Measurements from ENCODE around the gene SP110.

DNA sequence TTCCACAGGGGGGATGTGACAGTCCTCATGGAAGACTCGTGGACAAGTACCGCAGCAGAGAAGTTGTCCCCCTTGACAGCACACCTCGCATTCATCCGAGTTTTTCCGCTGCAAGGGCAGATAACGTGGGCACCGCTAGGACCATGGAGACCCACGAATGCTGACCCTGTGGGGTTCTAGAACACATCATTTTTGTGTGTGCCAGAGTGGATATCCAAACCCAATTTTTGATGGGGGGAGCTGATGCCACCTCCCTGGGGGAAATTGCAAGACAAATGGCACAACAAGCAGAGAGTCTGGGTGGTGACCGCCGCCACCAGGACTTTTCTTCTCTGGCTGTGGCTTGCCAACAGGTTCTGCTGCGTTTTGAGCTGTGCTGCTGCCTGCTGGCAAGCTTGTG, 46.9 kb downstream of the SP110 start:
- TF ChIP-seq POLR2AphosphoS5 (IDR thresholded peaks at IDR 0.05; ENCODE audit: low read depth) (no peak), EZH2 (IDR thresholded peaks at IDR 0.05; ENCODE audit: low read depth, unreplicated experiment) (no peak), REST (IDR thresholded peaks at IDR 0.05; ENCODE audit: unreplicated experiment) (no peak), JUNB (IDR thresholded peaks at IDR 0.05; ENCODE audit: unreplicated experiment) (no peak), NANOG (IDR thresholded peaks at IDR 0.05; ENCODE audit: borderline replicate concordance) (no peak), EZH2phosphoT487 (IDR thresholded peaks at IDR 0.05; ENCODE audit: unreplicated experiment) (no peak), ZNF331 (CRISPR knock-in tag; IDR thresholded peaks at IDR 0.05; ENCODE audit: low read depth) (no peak), STAT1 (IDR thresholded peaks at IDR 0.05; ENCODE audit: unreplicated experiment) (no peak), CREB1 (CRISPR knock-in tag; IDR thresholded peaks at IDR 0.05; ENCODE audit: low read depth) (no peak), ZNF114 (CRISPR knock-in tag; IDR thresholded peaks at IDR 0.05) (no peak), ETS1 (IDR thresholded peaks at IDR 0.05) (no peak)
- TF ChIP-seq, protein P1, sequence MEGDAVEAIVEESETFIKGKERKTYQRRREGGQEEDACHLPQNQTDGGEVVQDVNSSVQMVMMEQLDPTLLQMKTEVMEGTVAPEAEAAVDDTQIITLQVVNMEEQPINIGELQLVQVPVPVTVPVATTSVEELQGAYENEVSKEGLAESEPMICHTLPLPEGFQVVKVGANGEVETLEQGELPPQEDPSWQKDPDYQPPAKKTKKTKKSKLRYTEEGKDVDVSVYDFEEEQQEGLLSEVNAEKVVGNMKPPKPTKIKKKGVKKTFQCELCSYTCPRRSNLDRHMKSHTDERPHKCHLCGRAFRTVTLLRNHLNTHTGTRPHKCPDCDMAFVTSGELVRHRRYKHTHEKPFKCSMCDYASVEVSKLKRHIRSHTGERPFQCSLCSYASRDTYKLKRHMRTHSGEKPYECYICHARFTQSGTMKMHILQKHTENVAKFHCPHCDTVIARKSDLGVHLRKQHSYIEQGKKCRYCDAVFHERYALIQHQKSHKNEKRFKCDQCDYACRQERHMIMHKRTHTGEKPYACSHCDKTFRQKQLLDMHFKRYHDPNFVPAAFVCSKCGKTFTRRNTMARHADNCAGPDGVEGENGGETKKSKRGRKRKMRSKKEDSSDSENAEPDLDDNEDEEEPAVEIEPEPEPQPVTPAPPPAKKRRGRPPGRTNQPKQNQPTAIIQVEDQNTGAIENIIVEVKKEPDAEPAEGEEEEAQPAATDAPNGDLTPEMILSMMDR (conservative IDR thresholded peaks at IDR 0.05; ENCODE audit: low read depth in 2 of 2), result no peak
- TF ChIP-seq, protein P2, sequence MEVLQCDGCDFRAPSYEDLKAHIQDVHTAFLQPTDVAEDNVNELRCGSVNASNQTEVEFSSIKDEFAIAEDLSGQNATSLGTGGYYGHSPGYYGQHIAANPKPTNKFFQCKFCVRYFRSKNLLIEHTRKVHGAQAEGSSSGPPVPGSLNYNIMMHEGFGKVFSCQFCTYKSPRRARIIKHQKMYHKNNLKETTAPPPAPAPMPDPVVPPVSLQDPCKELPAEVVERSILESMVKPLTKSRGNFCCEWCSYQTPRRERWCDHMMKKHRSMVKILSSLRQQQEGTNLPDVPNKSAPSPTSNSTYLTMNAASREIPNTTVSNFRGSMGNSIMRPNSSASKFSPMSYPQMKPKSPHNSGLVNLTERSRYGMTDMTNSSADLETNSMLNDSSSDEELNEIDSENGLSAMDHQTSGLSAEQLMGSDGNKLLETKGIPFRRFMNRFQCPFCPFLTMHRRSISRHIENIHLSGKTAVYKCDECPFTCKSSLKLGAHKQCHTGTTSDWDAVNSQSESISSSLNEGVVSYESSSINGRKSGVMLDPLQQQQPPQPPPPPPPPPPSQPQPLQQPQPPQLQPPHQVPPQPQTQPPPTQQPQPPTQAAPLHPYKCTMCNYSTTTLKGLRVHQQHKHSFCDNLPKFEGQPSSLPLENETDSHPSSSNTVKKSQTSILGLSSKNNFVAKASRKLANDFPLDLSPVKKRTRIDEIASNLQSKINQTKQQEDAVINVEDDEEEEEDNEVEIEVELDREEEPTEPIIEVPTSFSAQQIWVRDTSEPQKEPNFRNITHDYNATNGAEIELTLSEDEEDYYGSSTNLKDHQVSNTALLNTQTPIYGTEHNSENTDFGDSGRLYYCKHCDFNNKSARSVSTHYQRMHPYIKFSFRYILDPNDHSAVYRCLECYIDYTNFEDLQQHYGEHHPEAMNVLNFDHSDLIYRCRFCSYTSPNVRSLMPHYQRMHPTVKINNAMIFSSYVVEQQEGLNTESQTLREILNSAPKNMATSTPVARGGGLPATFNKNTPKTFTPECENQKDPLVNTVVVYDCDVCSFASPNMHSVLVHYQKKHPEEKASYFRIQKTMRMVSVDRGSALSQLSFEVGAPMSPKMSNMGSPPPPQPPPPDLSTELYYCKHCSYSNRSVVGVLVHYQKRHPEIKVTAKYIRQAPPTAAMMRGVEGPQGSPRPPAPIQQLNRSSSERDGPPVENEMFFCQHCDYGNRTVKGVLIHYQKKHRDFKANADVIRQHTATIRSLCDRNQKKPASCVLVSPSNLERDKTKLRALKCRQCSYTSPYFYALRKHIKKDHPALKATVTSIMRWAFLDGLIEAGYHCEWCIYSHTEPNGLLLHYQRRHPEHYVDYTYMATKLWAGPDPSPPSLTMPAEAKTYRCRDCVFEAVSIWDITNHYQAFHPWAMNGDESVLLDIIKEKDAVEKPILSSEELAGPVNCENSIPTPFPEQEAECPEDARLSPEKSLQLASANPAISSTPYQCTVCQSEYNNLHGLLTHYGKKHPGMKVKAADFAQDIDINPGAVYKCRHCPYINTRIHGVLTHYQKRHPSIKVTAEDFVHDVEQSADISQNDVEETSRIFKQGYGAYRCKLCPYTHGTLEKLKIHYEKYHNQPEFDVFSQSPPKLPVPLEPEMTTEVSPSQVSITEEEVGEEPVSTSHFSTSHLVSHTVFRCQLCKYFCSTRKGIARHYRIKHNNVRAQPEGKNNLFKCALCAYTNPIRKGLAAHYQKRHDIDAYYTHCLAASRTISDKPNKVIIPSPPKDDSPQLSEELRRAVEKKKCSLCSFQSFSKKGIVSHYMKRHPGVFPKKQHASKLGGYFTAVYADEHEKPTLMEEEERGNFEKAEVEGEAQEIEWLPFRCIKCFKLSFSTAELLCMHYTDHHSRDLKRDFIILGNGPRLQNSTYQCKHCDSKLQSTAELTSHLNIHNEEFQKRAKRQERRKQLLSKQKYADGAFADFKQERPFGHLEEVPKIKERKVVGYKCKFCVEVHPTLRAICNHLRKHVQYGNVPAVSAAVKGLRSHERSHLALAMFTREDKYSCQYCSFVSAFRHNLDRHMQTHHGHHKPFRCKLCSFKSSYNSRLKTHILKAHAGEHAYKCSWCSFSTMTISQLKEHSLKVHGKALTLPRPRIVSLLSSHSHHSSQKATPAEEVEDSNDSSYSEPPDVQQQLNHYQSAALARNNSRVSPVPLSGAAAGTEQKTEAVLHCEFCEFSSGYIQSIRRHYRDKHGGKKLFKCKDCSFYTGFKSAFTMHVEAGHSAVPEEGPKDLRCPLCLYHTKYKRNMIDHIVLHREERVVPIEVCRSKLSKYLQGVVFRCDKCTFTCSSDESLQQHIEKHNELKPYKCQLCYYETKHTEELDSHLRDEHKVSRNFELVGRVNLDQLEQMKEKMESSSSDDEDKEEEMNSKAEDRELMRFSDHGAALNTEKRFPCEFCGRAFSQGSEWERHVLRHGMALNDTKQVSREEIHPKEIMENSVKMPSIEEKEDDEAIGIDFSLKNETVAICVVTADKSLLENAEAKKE (CRISPR knock-in tag; IDR thresholded peaks at IDR 0.05), result no peak

All from GM23338 (cell line).